Astrocyte of the spinal cord (primary cell): ENCODE results near the gene POGZ.

ENCODE experiments used
- DNase-seq: peaks from one replicate; pipeline ENCODE4 v3.0.0; 2011; ENCODE audit warnings: low read depth, low spot score
- H3K4me3 ChIP-seq: 2 replicates; pipeline ENCODE4 v1.5.1; 2011; ENCODE audit warnings: low read depth, mild to moderate bottlenecking, low read length, moderate library complexity
- CTCF ChIP-seq: IDR thresholded peaks from 2 replicates; pipeline ENCODE4 v1.5.1; 2012; ENCODE audit warnings: low read depth, mild to moderate bottlenecking, low read length, inconsistent platforms
- in situ Hi-C: cut with HindIII; loops from 2 replicates; pipeline ENCODE4 v1.10.0; 2017; ENCODE audit warnings: low sequenced_read_pairs

POGZ gene

GRCh38 chr1:151501474-151501873 lies 42.2 kb upstream of the POGZ start:
- no peak for DNase-seq
- no peak overlapping the region for H3K4me3 ChIP-seq
- peak; percentile 21 for TF ChIP-seq CTCF
- in situ Hi-C loops = no loop called here

- in situ Hi-C loops = no loop called here
- DNase-seq = no peak
- TF ChIP-seq CTCF = no peak
- H3K4me3 ChIP-seq = no peak overlapping the region
Measured at GRCh38 chr1:151499930-151500329, 40.6 kb upstream of the POGZ start.

GRCh38 chr1:151499365-151499764 lies 40.1 kb upstream of the POGZ start:
- TF ChIP-seq CTCF = no peak
- in situ Hi-C loops = no loop called here
- no peak overlapping the region for H3K4me3 ChIP-seq
- DNase-seq = no peak

GRCh38 chr1:151495316-151495715 lies 36.0 kb upstream of the POGZ start:
- in situ Hi-C loops = no loop called here
- no peak for TF ChIP-seq CTCF
- DNase-seq = peak; percentile 12
- H3K4me3 ChIP-seq = no peak overlapping the region

- in situ Hi-C loops = no loop called here
- DNase-seq = peak; percentile 70
- no peak for TF ChIP-seq CTCF
- no peak overlapping the region for H3K4me3 ChIP-seq
Measured at GRCh38 chr1:151494741-151495281, 35.5 kb upstream of the POGZ start.

GRCh38 chr1:151493042-151493441 lies 33.7 kb upstream of the POGZ start:
- no peak overlapping the region for H3K4me3 ChIP-seq
- TF ChIP-seq CTCF = no peak
- in situ Hi-C loops = no loop called here
- no peak for DNase-seq

GRCh38 chr1:151492120-151492519 lies 32.8 kb upstream of the POGZ start:
- TF ChIP-seq CTCF = no peak
- no peak for DNase-seq
- in situ Hi-C loops = no loop called here
- no peak overlapping the region for H3K4me3 ChIP-seq
